Breast epithelium (tissue), 3 donors: Measurements from ENCODE around the gene CSH1.

ENCODE experiments used
- POLR2A ChIP-seq: fragments of 450-650 bp; IDR thresholded peaks from one replicate; pipeline ENCODE4 v1.6.1; 2016; ENCODE audit warnings: antibody characterized with exemption, mild to moderate bottlenecking, moderate library complexity
- POLR2AphosphoS5 ChIP-seq, 3 donors: sonication (generic); formaldehyde crosslinking; IDR thresholded peaks; one replicate each; pipeline ENCODE4 v1.6.1; 2017; ENCODE audit warnings: antibody characterized with exemption in 3 of 3

DNA sequence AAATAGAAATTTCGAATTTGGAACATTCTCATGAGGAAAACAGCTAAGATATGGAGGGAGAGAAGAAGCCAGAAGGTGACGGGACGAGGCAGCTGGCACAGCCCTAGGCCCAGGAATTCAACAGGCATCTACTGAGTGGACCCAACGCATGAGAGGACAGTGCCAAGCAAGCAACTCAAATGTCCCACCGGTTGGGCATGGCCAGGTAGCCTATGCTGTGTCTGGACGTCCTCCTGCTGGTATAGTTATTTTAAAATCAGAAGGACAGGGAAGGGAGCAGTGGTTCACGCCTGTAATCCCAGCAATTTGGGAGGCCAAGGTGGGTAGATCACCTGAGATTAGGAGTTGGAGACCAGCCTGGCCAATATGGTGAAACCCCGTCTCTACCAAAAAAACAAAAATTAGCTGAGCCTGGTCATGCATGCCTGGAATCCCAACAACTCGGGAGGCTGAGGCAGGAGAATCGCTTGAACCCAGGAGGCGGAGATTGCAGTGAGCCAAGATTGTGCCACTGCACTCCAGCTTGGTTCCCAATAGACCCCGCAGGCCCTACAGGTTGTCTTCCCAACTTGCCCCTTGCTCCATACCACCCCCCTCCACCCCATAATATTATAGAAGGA is 20.3 kb upstream of the CSH1 start:
- no peak for TF ChIP-seq POLR2A
- TF ChIP-seq POLR2AphosphoS5 (IDR thresholded peaks at IDR 0.05): no peak
